Measurements from ENCODE around the gene SH3RF3.

SH3RF3 gene

GRCh38 chr2:109185338-109185737 lies 56.3 kb downstream of the SH3RF3 start:
- DNase-seq: no peak

GRCh38 chr2:109185821-109186570 lies 57.0 kb downstream of the SH3RF3 start:
- DNase-seq: no peak

- no peak for DNase-seq
Observed at GRCh38 chr2:109186656-109187250, 57.7 kb downstream of the SH3RF3 start.

- DNase-seq: no peak
Observed at GRCh38 chr2:109187711-109188495, 58.9 kb downstream of the SH3RF3 start.

GRCh38 chr2:109188496-109188890 lies 59.5 kb downstream of the SH3RF3 start:
- no peak for DNase-seq

- DNase-seq: no peak
Observed at GRCh38 chr2:109188898-109189297, 59.9 kb downstream of the SH3RF3 start.

GRCh38 chr2:109189751-109190150 lies 60.7 kb downstream of the SH3RF3 start:
- no peak for DNase-seq

GRCh38 chr2:109193807-109194619 lies 65.0 kb downstream of the SH3RF3 start:
- no peak for DNase-seq

- no peak for DNase-seq
Observed at GRCh38 chr2:109194620-109194937, 65.6 kb downstream of the SH3RF3 start.

- no peak for DNase-seq
Observed at GRCh38 chr2:109195193-109196045, 66.4 kb downstream of the SH3RF3 start.

- DNase-seq: no peak
Observed at GRCh38 chr2:109196081-109196875, 67.3 kb downstream of the SH3RF3 start.

- no peak for DNase-seq
Observed at GRCh38 chr2:109197491-109198418, 68.8 kb downstream of the SH3RF3 start.

GRCh38 chr2:109199790-109200189 lies 70.8 kb downstream of the SH3RF3 start:
- DNase-seq: no peak

- DNase-seq: no peak
Observed at GRCh38 chr2:109200616-109201464, 71.8 kb downstream of the SH3RF3 start.

- no peak for DNase-seq
Observed at GRCh38 chr2:109201465-109202327, 72.7 kb downstream of the SH3RF3 start.

GRCh38 chr2:109202486-109202885 lies 73.5 kb downstream of the SH3RF3 start:
- no peak for DNase-seq

- DNase-seq: no peak
Observed at GRCh38 chr2:109203246-109204011, 74.4 kb downstream of the SH3RF3 start.

Measured in activated CD4-positive, alpha-beta T cell treated with anti-CD3 and anti-CD28 coated beads for 1 hour (primary cell).